GM13977 (cell line): ENCODE data around the gene TMEM30A.

Experiments used
- DNase-seq: peaks from one replicate; pipeline ENCODE4 v3.0.0; 2012; ENCODE audit warnings: low spot score
- CTCF ChIP-seq: IDR thresholded peaks from 2 replicates; pipeline ENCODE4 v1.5.1; 2012; ENCODE audit warnings: mild to moderate bottlenecking, control low read depth; ENCODE audit not compliant: insufficient read depth; ENCODE audit errors: extremely low read depth, missing control alignments
- in situ Hi-C: fragments of 300-500 bp; cut with MboI; formaldehyde crosslinking; loops from one replicate; pipeline ENCODE4 v1.12.0; 2022; ENCODE audit warnings: low sequenced_read_pairs, low pct_unique_long_range_greater_than_20kb, mixed read lengths, inconsistent platforms; ENCODE audit not compliant: unreplicated experiment

The TMEM30A gene

DNA sequence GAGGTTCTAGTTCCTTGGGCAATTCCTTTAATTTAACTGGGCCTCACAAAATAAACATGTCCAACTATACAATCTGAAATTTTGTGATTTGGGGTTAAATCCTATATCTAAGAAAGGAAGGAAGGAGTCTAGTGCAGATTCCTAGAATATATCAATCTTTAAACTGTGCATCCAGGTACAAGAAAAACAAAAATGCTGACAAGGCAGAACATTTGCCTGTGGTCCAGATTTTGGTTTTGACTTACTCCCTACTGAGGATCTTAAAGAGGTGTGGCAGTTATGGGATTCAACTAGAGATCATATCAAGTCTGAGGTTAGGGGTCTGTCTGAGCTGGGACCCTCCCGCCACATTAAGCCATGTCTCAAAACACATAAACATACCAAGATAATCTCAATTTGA is 23.3 kb downstream of the TMEM30A start:
- no peak for TF ChIP-seq CTCF
- no peak for DNase-seq
- in situ Hi-C loops = no loop called here

- no peak for DNase-seq
- in situ Hi-C loops = no loop called here
- no peak for TF ChIP-seq CTCF
These were observed 27.1 kb downstream of the TMEM30A start for GRCh38 chr6:75257343-75258087.

- no peak for TF ChIP-seq CTCF
- DNase-seq = no peak
- in situ Hi-C loops = no loop called here
These were observed 34.0 kb downstream of the TMEM30A start for GRCh38 chr6:75250552-75250951.

- DNase-seq = no peak
- no peak for TF ChIP-seq CTCF
- in situ Hi-C loops = no loop called here
These were observed 34.8 kb downstream of the TMEM30A start for GRCh38 chr6:75249837-75250236.

- no peak for TF ChIP-seq CTCF
- DNase-seq = no peak
- in situ Hi-C loops = no loop called here
These were observed 38.2 kb downstream of the TMEM30A start for GRCh38 chr6:75246386-75246785.

DNA sequence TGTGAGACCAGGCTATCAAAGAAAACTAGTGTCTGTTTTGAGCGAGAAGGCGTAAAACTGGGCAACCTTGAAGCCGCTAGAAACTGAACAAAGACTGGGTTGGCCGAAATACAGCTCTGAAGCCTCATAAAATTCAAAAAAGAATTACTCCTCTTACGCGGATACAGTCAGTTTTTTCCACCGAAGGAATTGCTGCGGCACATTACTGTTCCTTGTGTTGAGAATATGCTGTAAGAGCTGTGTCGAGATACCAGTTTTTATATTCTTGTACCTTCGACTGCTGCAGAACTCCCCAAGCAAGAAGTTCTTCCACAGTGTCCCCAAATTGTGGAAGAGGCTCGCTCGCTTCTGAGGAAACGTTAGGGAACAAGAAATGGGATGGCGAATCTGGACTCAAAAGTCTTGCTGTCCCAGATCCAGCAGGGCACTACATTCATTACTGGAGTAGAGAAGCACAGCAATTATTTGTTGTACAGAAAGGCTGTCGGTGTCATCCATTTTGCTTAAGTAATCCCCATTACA is 40.5 kb downstream of the TMEM30A start:
- in situ Hi-C loops = no loop called here
- no peak for DNase-seq
- no peak for TF ChIP-seq CTCF
